Stimulated activated naive CD4-positive, alpha-beta T cell (primary cell): Measurements from ENCODE around the gene SEMA5A.

Source experiments
- DNase-seq, 6 experiments: peaks; one replicate each; lab custom pipeline; 2025; lab: John Stamatoyannopoulos, UW

Gene SEMA5A

GRCh38 chr5:9278921-9279603 lies 266.8 kb downstream of the SEMA5A start:
- DNase-seq: no peak

DNA sequence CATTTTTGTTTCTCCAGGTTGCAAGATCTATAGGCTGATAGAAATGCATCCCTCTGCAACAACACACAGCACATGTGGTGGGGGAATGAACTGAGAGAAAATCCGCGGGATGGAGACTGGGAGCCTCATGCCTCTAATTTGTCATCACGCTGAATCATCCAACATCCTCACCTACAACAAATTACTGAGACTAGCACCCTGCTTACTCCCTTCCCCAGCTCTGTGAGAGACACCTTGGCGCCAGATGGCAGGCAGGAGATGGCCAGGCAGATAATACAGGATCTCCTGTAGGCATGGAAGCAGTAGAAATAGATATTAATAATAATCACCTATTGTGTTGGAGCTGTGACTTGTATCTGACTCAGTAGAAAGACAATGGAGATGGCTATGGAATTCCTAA lies 276.9 kb downstream of the SEMA5A start:
- no peak for DNase-seq

DNA sequence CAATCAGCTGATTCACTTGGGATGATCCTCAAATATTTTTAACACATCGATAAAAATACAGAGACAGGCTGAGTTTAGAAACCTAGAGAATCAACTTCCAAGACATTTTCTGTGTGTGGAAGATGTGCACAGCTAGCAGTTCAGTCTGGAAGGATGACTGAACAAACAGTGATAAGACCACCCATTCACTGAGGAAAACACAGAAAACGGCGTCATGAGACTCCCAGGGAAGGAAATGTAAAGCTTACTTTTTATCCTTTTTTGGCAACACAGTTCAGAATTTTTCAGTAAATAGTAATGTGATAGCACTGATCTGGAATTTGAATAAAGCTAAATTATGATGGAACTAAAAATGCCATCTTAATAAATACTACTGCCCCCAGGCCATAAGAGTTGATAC lies 277.6 kb downstream of the SEMA5A start:
- DNase-seq: no peak

- no peak for DNase-seq
Observed at GRCh38 chr5:9265441-9266287, 280.2 kb downstream of the SEMA5A start.

DNA sequence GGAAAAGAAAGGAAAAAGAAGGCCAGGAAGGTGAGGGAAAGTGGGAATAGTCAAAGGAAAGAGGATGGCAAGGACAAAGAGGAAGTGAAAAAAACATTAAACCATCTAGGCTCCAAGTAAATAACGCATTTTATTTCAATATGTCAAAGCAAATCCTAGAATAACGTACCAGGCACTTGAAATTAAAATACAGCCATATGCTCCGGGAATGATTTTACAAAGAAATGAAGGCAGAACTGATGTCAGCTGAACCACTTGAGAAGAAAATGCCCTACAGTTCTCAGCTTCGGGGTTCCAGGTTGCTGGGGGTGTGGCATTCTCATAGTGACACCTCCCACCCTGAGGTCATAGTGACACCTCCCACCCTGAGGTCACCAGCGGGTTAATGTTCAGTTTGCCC lies 281.6 kb downstream of the SEMA5A start:
- no peak for DNase-seq

GRCh38 chr5:9263656-9264055 lies 282.2 kb downstream of the SEMA5A start:
- no peak for DNase-seq

DNA sequence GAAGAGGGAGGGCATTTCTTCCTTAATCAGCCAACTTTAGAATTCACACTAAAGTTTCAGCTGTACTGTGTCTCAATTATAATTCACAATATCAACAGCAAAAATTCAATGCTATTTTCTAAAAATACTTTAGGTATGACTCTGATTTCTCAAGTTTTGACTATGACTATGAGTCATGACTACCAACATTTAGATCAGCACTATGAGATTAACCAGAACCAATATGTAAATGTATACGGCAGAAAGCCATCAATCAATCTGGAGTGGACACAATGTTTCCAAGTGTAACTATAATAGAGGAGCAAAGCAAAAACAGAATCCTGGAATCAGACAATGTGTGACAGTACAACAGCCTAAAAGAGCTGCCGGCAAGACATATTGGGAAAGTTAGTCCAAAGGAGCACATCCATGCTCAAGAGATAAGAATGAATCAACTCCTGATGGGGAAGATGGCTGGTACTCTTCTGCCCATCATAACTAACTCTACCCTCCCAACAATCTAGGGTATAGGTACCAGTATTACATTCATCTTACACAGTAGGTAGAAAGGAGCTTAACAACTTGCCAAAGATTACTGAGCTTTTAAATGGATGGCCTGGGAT lies 294.4 kb downstream of the SEMA5A start:
- no peak for DNase-seq

DNA sequence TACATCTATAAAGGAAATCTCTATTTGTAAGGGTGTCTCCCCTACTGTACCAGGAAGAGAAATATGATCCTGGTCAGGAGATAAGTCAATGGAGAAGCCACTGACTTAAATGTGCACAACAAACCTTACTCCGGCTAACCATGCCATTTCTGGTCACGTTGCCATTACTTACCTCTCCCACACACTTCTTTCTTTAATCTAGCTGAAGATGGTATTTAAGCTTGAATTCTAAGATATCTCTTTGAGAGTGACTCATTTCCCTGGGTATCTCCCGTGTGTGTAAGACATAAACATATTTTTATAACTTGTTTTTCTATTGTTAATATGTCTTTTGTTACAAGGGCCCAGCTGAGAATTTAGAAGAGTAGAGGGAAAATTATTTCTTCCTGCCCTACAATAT lies 296.6 kb downstream of the SEMA5A start:
- DNase-seq: no peak

GRCh38 chr5:9245071-9245470 lies 300.8 kb downstream of the SEMA5A start:
- no peak for DNase-seq

- DNase-seq: no peak
Observed at GRCh38 chr5:9244417-9244816, 301.5 kb downstream of the SEMA5A start.

GRCh38 chr5:9241479-9242305 lies 304.2 kb downstream of the SEMA5A start:
- no peak for DNase-seq

DNA sequence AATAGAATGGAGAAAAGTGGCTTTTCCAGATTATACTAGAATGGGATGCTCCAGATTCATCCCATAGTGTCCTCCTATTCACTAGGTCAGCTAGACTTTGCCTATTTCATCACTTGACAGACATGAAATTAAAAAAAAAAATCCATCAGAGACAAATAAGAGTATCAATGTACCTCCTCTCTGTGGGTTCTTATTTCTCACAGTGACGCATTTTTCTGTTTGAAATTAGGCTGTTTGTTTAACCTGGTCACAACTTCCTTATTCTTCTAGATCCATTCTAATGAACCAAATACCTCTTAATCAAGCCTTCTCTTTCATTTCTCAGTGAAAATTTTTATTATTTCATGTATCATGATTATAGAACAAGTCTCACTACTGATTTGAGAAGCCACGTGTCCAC lies 305.4 kb downstream of the SEMA5A start:
- DNase-seq: no peak

- DNase-seq: no peak
Observed at GRCh38 chr5:9239626-9240025, 306.2 kb downstream of the SEMA5A start.

DNA sequence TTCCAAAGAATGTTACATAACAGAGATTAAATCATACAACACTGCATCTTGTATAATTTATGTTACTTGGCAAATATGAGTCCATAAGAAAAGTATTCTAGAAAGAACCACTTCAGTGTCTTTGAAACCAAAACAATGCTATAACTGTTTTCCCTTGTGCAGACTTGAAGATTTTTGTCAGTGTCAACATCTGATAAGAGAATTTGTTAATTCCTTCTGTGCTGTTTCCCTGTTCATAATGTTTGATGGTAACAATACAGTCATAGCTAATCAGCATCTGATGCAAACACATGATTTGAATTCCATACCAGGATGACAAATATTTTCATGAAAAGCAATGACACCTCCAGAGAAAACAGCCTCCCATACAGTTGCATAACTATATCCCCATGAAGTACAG lies 306.8 kb downstream of the SEMA5A start:
- no peak for DNase-seq

DNA sequence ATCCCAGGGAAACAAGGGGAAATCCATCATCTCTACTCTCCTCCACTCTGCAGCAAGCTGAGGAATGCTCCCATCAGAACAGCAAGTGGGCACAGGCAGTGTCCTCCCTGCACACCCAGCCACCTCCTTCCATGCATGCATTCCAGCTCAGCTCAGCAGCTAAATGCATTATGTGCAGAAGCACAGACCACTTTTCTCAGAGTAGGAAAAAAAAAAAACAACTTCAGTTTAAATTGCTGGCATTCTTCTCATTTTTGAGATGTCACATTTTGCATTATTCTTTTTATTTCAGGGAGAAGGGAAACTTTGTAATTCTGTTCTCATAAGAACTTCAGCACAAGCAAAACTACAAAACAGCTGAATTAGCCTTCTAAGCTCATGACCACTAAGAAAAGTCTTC lies 312.2 kb downstream of the SEMA5A start:
- no peak for DNase-seq

- no peak for DNase-seq
Observed at GRCh38 chr5:9233035-9233434, 312.8 kb downstream of the SEMA5A start.

DNA sequence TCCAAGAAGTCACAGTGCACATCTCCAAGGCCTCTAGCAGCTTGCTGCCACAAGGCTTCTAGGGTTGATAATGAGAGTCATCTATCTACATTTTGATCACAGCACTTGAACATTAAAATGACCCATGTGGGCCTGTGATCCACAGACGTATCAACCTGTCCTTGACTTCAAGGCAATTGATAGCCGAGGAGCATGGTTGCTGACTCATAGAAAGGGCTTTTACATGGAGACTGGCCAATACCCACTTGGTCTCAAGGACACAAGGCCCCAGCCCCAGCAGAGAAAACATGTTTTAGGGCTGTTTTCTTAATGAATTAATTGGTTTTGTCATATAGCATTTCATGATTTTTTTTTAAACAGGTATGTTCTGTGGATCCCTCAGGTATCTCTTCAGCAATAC lies 314.0 kb downstream of the SEMA5A start:
- DNase-seq: no peak

DNA sequence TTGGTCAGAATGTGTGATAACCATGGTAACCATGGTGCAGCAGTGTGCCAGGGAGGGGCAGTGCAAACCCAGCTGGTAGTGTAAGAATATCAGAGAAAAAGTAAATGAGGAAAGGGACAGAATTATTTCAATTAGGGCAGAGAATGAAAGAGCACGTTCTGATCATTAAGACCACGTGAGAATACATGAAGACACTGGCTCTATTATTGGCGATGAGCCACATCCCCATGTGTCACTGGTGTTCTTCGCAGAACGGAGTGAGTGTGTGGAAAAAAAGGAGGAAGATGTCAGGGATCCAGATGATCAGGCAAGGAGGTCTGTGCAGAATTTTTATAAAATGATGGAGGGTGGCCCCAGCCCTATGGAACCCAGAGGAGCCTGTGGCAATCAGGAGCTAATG lies 315.5 kb downstream of the SEMA5A start:
- no peak for DNase-seq

DNA sequence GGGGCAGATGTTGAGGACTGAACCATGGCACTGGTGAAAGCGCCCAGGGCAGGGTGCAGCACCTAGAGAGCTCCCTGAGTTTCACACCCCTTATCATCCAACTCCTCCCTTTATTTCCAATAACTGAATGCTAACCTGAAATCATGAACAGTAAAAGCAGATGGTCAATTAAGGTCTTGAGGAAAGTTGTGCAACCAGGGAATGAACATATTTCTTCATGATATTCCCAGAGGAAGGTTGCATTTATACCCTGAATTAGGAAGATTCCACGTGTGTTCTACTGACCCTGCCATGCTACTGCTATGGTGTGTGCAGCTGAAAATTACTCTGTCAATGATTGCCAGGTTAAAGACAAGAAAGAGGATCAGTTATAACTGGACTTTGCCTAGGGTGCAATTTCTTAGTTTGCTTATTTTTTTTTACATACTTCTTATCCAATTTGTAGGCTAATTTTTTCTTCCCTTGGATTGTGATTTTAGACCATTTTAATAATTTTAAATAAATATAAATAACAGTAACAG lies 319.8 kb downstream of the SEMA5A start:
- DNase-seq: no peak

DNA sequence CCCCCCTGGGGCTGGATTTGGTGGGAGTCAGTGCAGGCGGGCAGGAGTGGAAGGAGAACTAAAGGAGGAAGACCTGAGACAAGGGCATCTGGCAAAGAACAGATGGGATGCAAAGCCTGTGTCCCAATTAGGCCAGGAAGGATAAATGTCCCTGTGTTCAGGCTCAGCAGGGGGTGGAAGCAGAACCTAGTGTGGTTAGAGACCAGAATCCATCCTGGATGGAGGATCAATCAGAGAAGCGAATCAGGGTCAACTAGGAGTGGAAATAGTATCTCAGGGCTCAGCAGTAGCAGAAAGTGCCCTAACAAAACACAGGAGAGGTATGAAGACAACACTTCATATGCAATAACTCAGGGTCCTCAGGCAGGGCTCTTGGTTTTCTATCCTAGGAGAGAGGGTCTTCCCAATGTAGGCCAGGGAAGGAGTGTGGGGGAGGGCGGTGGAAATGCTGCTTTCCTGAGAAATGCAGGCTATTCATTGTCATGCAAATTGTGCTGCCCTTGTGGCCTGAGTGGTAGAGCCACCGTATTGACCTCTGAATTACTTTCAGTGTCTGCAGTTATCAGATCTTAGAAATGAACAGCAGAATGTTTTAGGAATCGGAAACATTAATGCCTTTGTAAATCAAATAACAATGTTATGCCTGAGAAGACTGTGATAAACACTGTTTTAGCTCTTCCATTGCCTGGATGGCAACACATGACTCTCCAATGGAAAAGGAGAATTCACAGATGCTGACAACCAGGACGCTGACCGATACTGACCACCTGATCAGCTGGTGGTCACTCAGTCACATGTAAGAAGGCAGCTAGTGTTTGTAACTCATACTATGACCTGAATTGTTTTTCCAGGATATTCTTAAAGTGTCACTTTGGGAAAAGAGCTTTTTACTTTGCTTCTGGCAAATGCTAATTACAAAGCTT lies 323.6 kb downstream of the SEMA5A start:
- DNase-seq: no peak

DNA sequence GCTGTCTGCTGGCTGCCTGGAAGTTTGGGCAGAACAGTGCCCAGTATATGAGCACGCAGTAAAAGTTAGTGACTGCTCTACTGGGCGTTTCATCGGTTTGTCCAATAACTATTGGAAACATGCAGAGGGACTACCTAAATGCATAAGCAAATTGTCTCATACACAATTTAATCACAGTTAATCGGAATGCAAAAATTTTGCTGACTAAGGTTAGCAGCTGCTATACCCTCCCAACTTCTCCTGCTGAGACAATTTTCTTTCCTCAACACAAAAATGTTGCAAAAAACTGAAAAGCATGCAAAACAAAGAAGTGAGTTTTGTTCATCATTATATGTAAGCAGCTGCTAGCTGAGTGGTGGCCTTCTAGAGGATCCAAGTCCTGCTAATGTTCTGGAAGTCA lies 327.5 kb downstream of the SEMA5A start:
- no peak for DNase-seq
